NCI-H128 (cell line): ENCODE data around the gene CDK16.

Experiments used
- DNase-seq: peaks from one replicate; lab custom pipeline; 2025; ENCODE audit not compliant: unreplicated experiment; lab: John Stamatoyannopoulos, UW

Gene CDK16

DNA sequence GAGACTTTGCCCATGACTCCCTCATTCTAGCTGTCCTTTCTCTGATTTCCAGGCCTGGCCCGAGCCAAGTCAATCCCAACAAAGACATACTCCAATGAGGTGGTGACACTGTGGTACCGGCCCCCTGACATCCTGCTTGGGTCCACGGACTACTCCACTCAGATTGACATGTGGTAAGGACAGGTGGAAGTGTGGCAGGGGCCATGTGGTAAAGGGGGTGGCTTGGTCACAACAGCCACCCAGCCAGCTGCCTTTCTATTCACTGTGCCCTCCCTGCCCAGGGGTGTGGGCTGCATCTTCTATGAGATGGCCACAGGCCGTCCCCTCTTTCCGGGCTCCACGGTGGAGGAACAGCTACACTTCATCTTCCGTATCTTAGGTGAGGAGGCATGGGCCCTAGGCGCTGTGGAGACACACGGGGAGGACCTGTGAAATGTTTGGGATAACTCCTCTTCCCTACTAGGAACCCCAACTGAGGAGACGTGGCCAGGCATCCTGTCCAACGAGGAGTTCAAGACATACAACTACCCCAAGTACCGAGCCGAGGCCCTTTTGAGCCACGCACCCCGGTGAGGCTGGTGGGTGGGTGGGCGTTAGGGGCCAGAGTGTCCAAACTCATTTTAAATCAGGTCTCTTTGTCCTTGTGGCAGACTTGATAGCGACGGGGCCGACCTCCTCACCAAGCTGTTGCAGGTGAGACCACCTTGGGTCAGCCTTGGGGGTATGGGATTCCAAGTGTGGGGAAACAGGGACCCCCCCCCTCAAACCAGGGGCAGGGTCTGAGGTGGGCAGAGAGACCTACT, 8.3 kb downstream of the CDK16 start:
- no peak for DNase-seq

DNA sequence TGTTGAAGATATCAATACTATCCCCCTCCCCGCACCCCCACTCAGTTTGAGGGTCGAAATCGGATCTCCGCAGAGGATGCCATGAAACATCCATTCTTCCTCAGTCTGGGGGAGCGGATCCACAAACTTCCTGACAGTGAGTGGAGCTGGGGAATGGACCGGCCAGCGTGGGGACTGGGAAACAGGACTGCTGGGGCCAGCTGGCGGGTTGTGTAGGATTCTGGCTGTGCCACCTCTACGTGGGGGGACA, 8.8 kb downstream of the CDK16 start:
- DNase-seq, result no peak

DNA sequence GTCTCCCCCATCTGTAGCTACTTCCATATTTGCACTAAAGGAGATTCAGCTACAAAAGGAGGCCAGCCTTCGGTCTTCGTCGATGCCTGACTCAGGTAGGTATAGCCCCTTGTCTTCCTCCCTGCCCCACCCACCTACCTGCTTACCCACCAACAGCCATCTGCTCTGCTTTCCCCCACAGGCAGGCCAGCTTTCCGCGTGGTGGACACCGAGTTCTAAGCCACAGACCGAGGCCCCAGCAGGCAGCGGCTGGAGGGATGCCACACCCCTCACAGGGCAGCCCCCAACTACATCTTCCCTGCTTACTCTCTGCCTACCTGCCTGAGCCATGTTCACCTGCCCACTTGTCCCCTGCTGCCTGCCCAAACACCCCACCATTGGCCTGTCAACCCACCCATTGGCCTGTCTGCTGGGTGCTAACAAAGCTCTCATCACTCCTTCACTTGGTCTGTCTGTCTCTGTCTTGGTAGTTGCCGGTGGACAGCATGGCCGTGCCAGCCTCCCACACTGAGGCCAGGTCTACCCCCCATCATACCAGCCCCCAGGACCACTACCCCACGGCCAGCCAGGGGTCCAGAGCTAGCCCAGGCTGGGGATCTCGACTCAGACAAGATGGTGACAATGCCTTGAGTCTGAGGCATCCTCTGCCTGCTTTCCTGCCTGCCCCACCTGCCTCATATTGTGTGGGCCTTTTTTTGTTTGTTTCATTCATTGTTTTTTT, 10.2 kb downstream of the CDK16 start:
- DNase-seq, result no peak

DNA sequence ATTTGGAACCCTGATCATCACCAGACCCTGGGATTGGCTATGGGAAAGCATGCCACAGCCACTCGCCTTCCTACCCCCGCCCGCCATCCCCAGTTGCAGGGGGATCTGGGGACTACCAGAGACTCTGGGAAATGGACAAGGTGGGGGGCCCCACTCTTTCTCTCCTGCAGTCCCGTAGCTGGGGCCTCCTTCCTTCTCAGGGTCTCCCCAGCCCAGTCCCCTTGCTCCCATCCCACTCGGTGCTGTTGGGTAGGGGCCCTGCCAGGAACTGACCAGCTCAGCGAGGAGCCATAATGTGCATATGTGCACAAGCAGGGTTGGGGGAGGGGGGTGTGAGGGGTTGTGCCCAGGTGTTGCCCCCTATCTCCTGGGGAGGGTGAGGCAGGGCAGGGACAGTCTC, 10.9 kb downstream of the CDK16 start:
- no peak for DNase-seq

GRCh38 chrX:47230136-47230868, 11.8 kb downstream of the CDK16 start:
- no peak for DNase-seq

DNA sequence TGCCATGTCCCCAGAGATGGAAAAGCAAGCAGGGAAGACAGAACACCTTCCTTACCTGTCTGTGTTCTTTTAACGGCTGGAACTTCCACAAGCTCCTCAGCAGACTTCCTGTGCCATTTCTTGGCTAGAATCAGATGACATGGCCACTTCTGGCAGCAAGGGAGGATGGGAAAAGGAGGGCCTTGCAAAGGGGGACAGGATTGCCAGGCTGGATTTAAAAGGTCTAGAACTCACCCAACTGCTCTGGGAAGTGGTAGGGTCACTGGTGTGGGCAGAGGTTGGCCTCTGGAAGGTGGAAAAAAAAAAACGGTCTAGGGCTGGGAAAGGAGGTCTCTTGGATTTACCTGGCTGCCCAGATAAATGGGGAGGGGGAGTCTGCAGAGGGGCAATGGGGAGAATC, 12.7 kb downstream of the CDK16 start:
- DNase-seq, result no peak

DNA sequence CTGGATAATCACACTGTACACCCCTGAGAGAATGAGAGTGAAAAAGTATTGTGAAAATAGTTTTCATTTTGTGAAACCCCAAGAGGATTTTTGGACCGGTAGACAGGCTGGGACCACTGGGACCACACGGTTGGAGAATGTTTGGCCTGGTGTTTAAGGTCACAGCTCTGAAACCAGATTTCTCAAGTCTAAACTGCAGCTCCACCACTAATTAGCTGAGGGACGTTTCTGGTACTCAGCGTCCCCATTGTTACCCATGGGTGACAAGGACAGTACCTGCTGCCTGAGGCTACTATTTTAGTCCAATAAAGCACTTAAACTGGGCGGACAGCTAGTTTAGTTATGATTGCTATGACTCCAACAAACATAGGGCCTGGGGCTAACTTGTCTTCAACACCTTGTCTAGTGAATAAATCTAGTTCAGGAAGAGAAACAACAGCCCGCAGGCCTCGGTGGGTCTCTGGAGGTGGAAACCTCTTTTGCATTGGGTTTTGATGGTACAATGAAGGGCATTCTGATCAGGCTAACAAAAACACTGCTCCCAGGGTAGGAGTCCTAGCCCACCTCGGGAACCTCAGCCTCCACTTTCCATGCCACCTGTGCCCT, 13.8 kb downstream of the CDK16 start:
- no peak for DNase-seq

DNA sequence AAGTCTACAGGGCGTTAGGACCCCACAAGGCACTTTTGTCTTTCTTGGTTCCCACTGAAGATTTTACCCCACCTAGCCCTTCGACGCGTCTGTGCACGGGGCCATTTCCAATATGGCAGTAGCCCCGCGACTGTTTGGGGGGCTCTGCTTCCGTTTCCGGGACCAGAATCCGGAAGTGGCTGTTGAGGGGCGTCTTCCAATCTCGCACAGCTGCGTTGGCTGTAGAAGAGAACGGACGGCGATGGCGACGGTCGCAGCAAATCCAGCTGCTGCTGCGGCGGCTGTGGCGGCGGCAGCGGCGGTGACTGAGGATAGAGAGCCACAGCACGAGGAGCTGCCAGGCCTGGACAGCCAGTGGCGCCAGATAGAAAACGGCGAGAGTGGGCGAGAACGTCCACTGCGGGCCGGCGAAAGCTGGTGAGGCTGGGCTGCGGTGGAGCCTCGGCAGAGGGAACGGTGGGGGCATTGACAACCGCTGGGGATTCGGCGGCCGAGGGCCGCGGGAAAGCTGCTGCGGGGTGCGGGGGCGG, 14.4 kb downstream of the CDK16 start, which contains the start of gene USP11:
TSS of gene USP11 (plus strand) at position 207 of the 530 bp plus-strand sequence. CDS start at position 242, 35 bp downstream.
- DNase-seq, result peak; percentile 34

GRCh38 chrX:47233333-47234113, 15.0 kb downstream of the CDK16 start:
- DNase-seq, result peak; percentile 94

- DNase-seq, result no peak
Measured at GRCh38 chrX:47234583-47234982, 16.1 kb downstream of the CDK16 start.

DNA sequence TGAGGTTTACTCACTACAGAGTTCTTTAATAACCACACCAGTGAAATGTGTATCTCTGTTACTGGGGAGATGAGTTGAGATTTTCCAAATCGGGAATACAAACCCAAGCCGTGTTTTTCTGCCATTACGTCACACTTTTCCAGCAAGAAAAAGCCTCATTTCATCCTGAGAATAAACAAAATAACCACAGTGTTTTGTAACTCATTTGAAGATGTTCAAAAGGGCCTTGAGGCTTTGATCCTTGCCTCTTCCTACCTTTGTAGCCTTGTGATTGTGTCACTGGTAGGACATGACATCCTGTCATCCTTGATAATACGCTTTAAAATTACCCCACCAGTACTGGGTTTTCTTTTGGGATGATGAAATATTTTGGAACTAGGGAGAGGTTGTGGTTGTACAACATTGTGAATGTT, 17.2 kb downstream of the CDK16 start:
- DNase-seq, result no peak

DNA sequence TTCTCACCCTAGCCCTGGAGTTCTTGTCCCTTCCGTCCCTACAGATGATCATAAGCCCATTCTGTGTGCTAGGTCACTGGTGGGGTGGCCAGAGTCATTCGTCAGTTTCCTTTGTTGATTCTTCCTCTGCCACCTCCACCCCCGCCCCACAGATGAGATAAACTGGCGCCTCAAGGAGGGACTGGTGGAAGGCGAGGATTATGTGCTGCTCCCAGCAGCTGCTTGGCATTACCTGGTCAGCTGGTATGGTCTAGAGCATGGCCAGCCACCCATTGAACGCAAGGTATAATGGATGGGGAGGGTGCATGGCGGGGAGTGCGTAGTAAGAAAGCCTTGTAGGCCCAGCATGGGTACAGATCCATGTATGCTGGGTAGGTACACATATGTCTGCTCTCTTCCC, 20.7 kb downstream of the CDK16 start:
- DNase-seq, result no peak

DNA sequence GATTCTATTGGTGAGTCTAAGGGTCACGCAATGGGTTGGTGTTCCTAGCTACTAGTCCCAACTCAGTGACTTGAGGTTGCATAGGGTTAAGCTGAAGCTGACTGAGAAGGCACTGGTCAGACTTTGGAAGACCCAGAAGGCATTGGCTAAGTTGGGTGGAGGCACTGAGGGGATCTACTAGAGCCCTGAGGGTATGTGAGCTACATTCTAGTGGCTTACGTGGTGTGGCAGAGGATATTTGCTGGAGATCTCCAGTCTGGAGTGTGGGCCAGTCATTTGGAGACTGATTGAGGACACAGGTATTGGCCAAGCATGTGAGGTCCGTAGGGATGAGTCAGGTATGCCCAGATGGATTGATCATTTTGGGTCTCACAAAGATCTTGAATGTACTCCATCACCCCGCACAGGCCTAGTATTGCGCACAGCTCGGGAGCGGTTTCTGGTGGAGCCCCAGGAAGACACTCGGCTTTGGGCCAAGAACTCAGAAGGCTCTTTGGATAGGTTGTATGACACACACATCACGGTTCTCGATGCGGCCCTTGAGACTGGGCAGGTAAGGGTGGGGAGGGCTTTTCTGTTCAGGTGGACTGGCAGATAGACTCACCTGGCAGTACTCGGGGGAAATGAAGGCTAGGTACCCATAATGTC, 21.5 kb downstream of the CDK16 start:
- no peak for DNase-seq

GRCh38 chrX:47240619-47241018, 22.1 kb downstream of the CDK16 start:
- DNase-seq, result no peak

GRCh38 chrX:47241201-47242011, 22.9 kb downstream of the CDK16 start:
- DNase-seq, result no peak

DNA sequence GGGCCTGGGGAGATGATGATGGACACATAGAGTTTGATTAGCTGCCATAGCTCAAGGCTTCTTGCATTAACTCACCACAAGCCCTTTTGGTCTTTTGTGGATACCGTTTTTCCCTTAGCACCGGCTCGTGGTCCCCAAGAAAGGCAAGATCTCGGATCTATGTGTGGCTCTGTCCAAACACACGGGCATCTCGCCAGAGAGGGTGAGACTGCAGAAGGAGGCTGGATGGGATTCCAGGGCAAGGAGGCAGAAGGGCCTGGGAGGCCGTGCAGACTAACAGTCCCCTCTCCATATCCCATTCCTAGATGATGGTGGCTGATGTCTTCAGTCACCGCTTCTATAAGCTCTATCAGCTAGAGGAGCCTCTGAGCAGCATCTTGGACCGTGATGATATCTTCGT, 23.8 kb downstream of the CDK16 start:
- DNase-seq, result no peak

GRCh38 chrX:47243351-47243750, 24.9 kb downstream of the CDK16 start:
- no peak for DNase-seq

- DNase-seq, result no peak
Measured at GRCh38 chrX:47244676-47245075, 26.2 kb downstream of the CDK16 start.

GRCh38 chrX:47245156-47245555, 26.7 kb downstream of the CDK16 start:
- no peak for DNase-seq
